ENCODE data around the gene GDPD4. TPM values are rescaled to one million over a fixed set of nuclear protein-coding genes. Genes with fewer than 3 reads are reported as not detected.

The GDPD4 gene
- total RNA-seq, 1 donor from 2014 or later: not detected

DNA sequence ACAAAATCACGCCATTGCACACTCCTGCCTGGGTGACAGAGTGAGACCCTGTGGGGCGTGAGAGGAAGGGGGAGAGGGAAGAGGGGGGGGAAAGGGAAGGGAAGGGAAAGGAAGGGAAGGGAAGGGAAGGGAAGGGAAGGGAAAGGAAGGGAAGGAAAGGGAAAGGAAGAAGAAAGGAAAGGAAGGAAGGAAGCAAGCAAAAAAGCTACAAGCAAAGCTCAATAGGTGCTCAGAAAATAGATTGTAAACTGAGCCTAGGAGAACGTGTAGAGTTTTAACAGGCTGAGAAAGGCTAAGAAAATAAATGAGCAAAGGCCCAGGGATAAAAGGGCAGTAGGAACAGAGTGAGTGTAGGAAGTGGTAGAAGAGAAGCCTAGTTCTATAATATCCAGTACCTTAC, 30.8 kb upstream of the GDPD4 start:
- Mint-ChIP-seq H3K4me3 (ENCODE audit: low read depth) (no peak overlapping the region), H3K27me3 (no peaks in the 10 kb centered on the region), H3K36me3 (ENCODE audit: insufficient read depth) (peaks cover 33% of the 10 kb centered on the region), H3K9me3 (ENCODE audit: low read depth) (no peaks in the 10 kb centered on the region), H3K27ac (peak overlapping the region; percentile 38), H3K4me1 (ENCODE audit: low read depth) (no peaks in the 10 kb centered on the region)
- no peak for DNase-seq (ENCODE audit: low spot score, unreplicated experiment)
- no peak for TF ChIP-seq CTCF (IDR thresholded peaks at IDR 0.05; ENCODE audit: unreplicated experiment)

DNA sequence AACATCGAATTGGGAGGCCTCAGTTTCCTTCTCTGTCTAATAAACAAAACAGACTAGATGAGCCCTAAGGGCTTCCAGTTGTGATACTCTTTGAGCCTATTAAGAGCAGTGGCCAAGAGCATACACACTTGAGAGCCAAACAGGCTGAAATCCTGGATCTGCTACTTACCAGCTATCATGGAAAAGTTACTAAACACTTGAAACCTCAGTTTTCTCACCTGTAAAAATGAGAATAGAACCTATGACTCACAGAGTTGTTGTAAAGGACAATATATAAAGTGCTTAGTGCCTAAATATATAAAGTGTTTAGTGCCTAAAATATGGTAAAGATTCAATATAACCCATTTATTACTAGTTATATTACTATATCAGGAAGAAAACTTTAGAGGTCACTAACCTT, 23.7 kb upstream of the GDPD4 start:
- no peak overlapping the region for H3K4me3 Mint-ChIP-seq (ENCODE audit: low read depth)
- H3K4me1 Mint-ChIP-seq (ENCODE audit: low read depth): no peaks in the 10 kb centered on the region
- no peak for TF ChIP-seq CTCF (IDR thresholded peaks at IDR 0.05; ENCODE audit: unreplicated experiment)
- no peak overlapping the region for H3K27ac Mint-ChIP-seq
- H3K36me3 Mint-ChIP-seq (ENCODE audit: insufficient read depth): peaks cover 24% of the 10 kb centered on the region
- H3K27me3 Mint-ChIP-seq: no peaks in the 10 kb centered on the region
- DNase-seq (ENCODE audit: low spot score, unreplicated experiment): no peak
- no peaks in the 10 kb centered on the region for H3K9me3 Mint-ChIP-seq (ENCODE audit: low read depth)

DNA sequence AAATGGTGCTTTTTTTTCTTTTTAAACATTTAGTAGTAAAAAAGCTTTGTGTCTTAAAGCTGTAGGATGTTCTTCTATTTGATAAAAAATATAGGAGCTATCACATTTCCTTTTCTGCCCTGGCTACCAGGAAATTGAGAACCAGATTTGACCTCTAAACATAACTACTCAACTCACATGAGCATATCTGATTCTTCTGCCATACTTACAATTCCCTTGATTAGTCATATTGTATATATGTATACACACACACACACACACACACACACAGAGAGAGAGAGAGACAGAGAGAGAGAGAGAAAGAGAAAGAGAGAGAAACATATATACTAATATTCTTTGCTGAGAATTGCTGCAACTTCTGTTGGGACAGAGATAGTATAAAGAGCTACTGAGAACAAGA, 23.0 kb upstream of the GDPD4 start:
- H3K9me3 Mint-ChIP-seq (ENCODE audit: low read depth): no peaks in the 10 kb centered on the region
- H3K27ac Mint-ChIP-seq: no peak overlapping the region
- no peak for DNase-seq (ENCODE audit: low spot score, unreplicated experiment)
- no peak for TF ChIP-seq CTCF (IDR thresholded peaks at IDR 0.05; ENCODE audit: unreplicated experiment)
- no peaks in the 10 kb centered on the region for H3K27me3 Mint-ChIP-seq
- peaks cover 24% of the 10 kb centered on the region for H3K36me3 Mint-ChIP-seq (ENCODE audit: insufficient read depth)
- H3K4me3 Mint-ChIP-seq (ENCODE audit: low read depth): no peak overlapping the region
- no peaks in the 10 kb centered on the region for H3K4me1 Mint-ChIP-seq (ENCODE audit: low read depth)

- DNase-seq (ENCODE audit: low spot score, unreplicated experiment): no peak
- no peaks in the 10 kb centered on the region for H3K9me3 Mint-ChIP-seq (ENCODE audit: low read depth)
- H3K36me3 Mint-ChIP-seq (ENCODE audit: insufficient read depth): peaks cover 14% of the 10 kb centered on the region
- no peaks in the 10 kb centered on the region for H3K27me3 Mint-ChIP-seq
- no peak for TF ChIP-seq CTCF (IDR thresholded peaks at IDR 0.05; ENCODE audit: unreplicated experiment)
- H3K4me3 Mint-ChIP-seq (ENCODE audit: low read depth): no peak overlapping the region
- peak overlapping the region; percentile 37 for H3K27ac Mint-ChIP-seq
- H3K4me1 Mint-ChIP-seq (ENCODE audit: low read depth): no peaks in the 10 kb centered on the region
Observed at GRCh38 chr11:77322926-77323590, 21.6 kb upstream of the GDPD4 start.

DNA sequence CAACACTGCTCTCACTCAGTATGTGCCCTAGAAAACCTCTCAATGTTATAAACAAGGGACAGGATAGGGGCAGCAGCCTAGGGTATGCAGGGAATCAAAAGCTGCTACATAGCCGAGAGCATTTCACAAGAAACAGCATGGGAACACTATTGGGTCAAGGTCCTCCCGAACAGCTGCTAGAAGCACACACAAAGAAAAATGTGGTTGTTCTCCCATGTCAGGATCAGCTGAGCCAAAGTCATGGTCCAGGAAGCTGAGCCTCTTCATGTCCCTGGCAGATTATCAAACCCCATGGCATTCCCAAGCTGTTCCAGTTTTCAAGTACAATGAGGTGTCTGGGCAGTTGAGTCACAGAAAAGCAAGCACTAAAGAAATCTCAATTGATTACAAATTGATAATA, 21.0 kb upstream of the GDPD4 start:
- no peak for TF ChIP-seq CTCF (IDR thresholded peaks at IDR 0.05; ENCODE audit: unreplicated experiment)
- Mint-ChIP-seq H3K27me3 (no peaks in the 10 kb centered on the region), H3K4me3 (ENCODE audit: low read depth) (no peak overlapping the region), H3K36me3 (ENCODE audit: insufficient read depth) (peaks cover 12% of the 10 kb centered on the region), H3K4me1 (ENCODE audit: low read depth) (no peaks in the 10 kb centered on the region), H3K9me3 (ENCODE audit: low read depth) (no peaks in the 10 kb centered on the region), H3K27ac (no peak overlapping the region)
- DNase-seq (ENCODE audit: low spot score, unreplicated experiment): no peak
